Activated T-cell treated with anti-CD3 and anti-CD28 coated beads, Interleukin-2, amount 50 U/mL, for 72 hours (primary cell): ENCODE measurements around the gene ZMYM4. TPM values are rescaled to one million over a fixed set of nuclear protein-coding genes. Genes with fewer than 3 reads are reported as not detected.
A peak's percentile ranks its signal among the peaks of the same experiment; 100 is the strongest.
"Not testable (repeated sequence)": the region's sequence is repeated elsewhere in the genome, so short reads cannot be mapped to it uniquely, and the experiment has no call there.

ENCODE experiments used
- ATAC-seq, 2 donors: fragments of 150-1000 bp; cut with Tn5 transposase; replicated peaks in 1 of 2; 2 replicates each; pipeline ENCODE4 v1.10.0; 2021; ENCODE audit warnings: moderate library complexity in 2 of 2, mild to moderate bottlenecking in 1 of 2
- DNase-seq, 2 donors: peaks; one replicate each; pipeline ENCODE4 v3.0.0; 2021 to 2022; ENCODE audit warnings: mixed read lengths in 1 of 2
- H3K27ac Mint-ChIP-seq: one replicate; pipeline ENCODE4 v1.8.0; 2022; ENCODE audit warnings: mild to moderate bottlenecking, moderate library complexity, mixed read lengths
- H3K27me3 Mint-ChIP-seq: one replicate; pipeline ENCODE4 v1.8.0; 2022; ENCODE audit warnings: low read depth, mixed read lengths
- H3K36me3 Mint-ChIP-seq, 2 donors: one replicate each; pipeline ENCODE4 v1.8.0; 2022; ENCODE audit warnings: mixed read lengths in 2 of 2, mild to moderate bottlenecking in 1 of 2; ENCODE audit not compliant: insufficient read depth in 2 of 2
- H3K4me1 Mint-ChIP-seq: one replicate; pipeline ENCODE4 v1.8.0; 2022; ENCODE audit warnings: low read depth, mixed read lengths
- H3K4me3 Mint-ChIP-seq, 2 donors: one replicate each; pipeline ENCODE4 v1.8.0; 2022; ENCODE audit warnings: mild to moderate bottlenecking in 2 of 2, mixed read lengths in 2 of 2, moderate library complexity in 2 of 2
- H3K9me3 Mint-ChIP-seq, 2 donors: one replicate each; pipeline ENCODE4 v1.8.0; 2022; ENCODE audit warnings: mixed read lengths in 2 of 2
- total RNA-seq, 2 donors: library from RNA; stranded (reverse); gene quantifications; one replicate each; pipeline ENCODE4 v1.2.3, GENCODE V29; 2022

Gene ZMYM4
- total RNA-seq, 2 donors from 2014 or later, result 37.5 to 54.7 TPM

GRCh38 chr1:35461966-35462651, 193.6 kb downstream of the ZMYM4 start:
- Mint-ChIP-seq H3K4me1 (peaks cover 16% of the 10 kb centered on the region), H3K9me3 (peaks cover 7 to 8% of the 10 kb centered on the region in 2 donors), H3K36me3 (peaks cover 25% of the 10 kb centered on the region in 2 donors), H3K27ac (peak overlapping the region; percentile 98), H3K27me3 (no peaks in the 10 kb centered on the region), H3K4me3 (peak overlapping the region; percentile 5 to 82)
- peak; percentile 78 to 83 for ATAC-seq
- DNase-seq, result no peak

DNA sequence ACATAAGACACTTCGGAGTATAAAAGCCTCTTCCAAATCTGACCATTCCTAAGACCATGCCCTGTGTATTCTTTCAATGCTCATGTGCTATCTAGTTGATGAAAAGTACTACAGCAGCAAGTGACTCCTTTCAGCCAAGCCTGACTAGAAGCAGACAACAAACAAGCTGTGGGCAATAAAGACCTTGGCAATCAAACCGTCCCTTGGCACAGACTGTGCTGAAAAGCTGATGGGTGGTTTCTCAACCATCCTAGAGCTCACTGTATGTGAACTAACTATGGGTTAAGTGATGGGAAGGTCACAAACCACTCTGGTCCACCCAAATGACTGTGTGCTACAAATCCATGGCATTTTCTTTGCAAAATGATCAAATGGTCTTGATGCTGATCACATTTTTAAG, 194.7 kb downstream of the ZMYM4 start:
- Mint-ChIP-seq H3K4me1 (peaks cover 19% of the 10 kb centered on the region), H3K27ac (peak overlapping the region; percentile 16), H3K27me3 (no peaks in the 10 kb centered on the region), H3K9me3 (peaks cover 7 to 8% of the 10 kb centered on the region in 2 donors), H3K4me3 (no peak overlapping the region), H3K36me3 (peaks cover 26 to 30% of the 10 kb centered on the region in 2 donors)
- DNase-seq (no peak), ATAC-seq (no peak)

GRCh38 chr1:35463749-35464148, 195.2 kb downstream of the ZMYM4 start:
- H3K4me3 Mint-ChIP-seq, ATAC-seq, H3K27me3 Mint-ChIP-seq, H3K9me3 Mint-ChIP-seq, H3K27ac Mint-ChIP-seq, DNase-seq: not testable (repeated sequence)
- Mint-ChIP-seq H3K36me3 (peaks cover 30 to 34% of the 10 kb centered on the region in 2 donors), H3K4me1 (peaks cover 21% of the 10 kb centered on the region)

DNA sequence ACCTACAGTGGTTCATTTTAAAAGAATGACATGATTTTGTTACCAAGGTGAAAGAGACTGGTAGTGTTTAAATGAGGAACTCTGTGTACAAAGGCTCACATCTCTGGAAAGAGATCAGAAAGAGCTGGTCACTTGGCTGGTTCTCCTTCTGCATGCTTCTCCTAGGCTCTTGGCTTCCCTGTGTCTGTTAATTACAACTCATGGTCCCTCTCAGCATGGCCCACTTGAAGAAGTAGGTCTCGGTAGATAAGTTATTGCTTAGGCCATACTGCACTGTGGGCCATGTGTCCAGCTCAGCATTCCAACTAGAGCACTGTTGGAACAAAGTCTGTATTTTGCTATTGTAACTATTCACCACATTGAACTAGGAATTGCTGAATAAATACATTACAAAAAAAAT, 197.6 kb downstream of the ZMYM4 start:
- DNase-seq, result no peak
- H3K4me1 Mint-ChIP-seq, result peaks cover 21% of the 10 kb centered on the region
- no peaks in the 10 kb centered on the region for H3K27me3 Mint-ChIP-seq
- peaks cover 7 to 8% of the 10 kb centered on the region in 2 donors for H3K9me3 Mint-ChIP-seq
- peaks cover 30 to 41% of the 10 kb centered on the region in 2 donors for H3K36me3 Mint-ChIP-seq
- no peak overlapping the region for H3K27ac Mint-ChIP-seq
- no peak for ATAC-seq
- H3K4me3 Mint-ChIP-seq, result no peak overlapping the region

DNA sequence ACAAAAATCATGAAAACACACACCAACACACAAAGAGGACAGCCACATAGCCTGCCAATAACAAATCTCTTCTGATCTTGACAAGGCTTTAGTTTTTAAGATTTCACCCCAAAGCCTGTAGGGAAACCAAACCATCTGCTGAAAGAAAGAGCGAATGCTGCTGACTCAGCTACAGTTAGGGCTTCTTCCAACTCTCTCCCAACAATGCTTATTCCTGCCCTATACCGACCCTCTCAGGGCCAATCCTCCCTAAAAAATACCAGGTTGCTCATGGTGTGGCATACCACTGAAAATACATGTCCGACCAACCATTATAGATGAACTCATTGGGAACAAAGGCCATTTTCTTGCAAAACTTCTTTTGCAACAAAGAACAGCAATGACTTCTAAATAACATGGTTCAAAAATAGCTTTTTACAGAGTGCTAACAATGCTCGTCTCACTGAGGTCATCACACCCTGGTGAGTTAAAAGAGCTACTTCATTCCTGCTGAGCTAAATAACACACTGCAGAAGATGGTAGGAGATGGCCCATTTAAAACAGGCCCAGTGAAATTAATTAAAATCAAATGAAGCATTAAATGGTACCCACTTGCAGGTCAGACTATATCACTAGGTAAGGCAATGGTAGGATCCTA, 202.6 kb downstream of the ZMYM4 start:
- Mint-ChIP-seq H3K9me3 (no peaks in the 10 kb centered on the region), H3K4me3 (no peak overlapping the region), H3K4me1 (peaks cover 5% of the 10 kb centered on the region), H3K27me3 (no peaks in the 10 kb centered on the region), H3K27ac (no peak overlapping the region), H3K36me3 (peaks cover 9 to 28% of the 10 kb centered on the region in 2 donors)
- no peak for ATAC-seq
- DNase-seq, result no peak

Other genes with a start within 250 kb of the ZMYM4 start
- gene ZMYM6, start 236.8 kb upstream of the ZMYM4 start, total RNA-seq, result 10 to 100 TPM; 35.7 to 36.8 TPM
- 1 to 10 TPM; 3.8 to 5.1 TPM for gene ZMYM1, start 189.3 kb upstream of the ZMYM4 start, total RNA-seq
- 100 to 1,000 TPM; 288 to 297 TPM for gene SFPQ, start 75.6 kb upstream of the ZMYM4 start, total RNA-seq